Measurements from ENCODE around the gene ZP1.

ZP1 gene

DNA sequence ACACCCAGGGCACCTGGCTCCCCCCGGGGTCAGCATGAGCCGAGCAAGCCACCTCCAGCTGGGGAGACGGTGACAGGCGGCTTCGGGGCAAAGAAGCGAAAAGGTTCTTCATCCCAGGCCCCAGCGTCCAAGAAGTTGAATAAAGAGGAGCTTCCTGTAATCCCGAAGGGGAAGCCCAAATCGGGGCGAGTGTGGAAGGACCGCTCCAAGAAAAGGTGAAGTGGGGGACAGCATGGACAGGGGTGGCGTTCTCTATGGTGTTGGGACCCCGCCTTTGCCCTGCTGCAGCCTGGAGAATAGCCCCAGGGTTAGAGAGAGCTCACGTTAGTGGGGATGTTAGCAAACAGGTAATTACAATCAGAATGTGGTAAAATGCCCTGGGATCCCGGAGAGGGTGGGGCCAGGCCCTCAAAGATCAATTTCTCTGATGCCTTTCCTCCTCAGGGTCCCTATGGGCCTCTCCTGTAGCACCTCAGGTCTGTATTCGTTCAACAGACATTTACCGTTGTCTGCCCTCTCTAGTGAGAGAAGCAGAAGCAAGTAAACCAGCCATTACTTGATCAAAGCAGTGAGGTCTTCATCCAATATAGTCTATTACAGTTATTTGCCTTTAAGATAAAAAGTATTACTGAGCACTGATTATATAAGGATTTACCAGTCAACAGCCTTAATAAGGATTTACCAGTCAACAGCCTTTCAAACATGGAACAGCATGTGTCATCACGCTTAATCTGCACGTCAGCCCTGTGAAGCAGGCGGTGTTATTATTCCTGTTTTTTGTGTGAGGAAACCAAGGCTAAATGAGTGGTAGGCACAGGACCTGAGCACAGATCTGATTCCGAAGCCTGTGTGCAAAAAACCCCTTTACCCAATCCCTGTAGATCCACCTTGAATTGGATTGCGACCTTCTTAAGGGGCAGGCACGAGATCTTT, 24.4 kb upstream of the ZP1 start:
- no peak for DNase-seq (ENCODE audit: low read depth in 2 of 3, low spot score in 1 of 3)

DNA sequence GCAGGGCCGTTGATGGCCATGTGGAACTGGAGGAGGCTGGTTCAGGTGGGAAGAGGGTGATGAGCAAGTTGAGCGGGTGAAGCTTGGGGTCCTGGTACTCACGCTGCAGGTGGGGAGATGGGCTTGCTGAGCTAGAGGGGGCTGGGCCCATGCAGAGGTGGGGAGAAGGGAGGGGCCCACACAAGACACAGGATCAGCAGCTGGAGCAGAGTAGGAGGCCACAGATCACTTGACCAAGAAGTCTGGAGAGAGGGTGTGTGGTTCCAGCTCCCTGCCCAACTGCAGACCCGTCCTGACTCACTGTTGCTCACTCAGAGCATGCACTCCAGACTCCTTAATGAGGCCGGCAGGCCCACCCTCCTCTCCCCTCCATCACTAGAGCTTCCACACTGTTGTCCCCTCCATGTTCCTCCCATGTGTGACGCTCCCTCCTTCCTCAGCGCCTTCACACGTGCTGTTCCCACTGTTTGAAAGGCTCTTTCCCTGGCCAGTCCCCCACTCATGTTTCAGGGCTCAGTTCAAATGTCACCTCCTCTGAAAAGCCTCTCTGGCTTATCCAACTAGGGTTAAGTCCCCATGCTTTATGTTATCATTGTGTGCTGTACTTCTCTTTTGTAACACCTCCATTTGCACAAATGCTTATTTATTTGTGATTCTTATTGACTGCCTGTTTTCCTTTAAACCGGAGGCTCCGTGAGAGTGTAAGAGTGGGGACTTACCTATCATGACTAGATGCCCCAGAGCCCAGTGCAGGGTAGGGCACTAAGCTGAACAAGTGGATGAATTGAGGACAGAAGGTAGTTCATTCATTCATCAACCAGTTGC, 23.1 kb upstream of the ZP1 start:
- DNase-seq (ENCODE audit: low read depth in 2 of 3, low spot score in 1 of 3): no peak

DNA sequence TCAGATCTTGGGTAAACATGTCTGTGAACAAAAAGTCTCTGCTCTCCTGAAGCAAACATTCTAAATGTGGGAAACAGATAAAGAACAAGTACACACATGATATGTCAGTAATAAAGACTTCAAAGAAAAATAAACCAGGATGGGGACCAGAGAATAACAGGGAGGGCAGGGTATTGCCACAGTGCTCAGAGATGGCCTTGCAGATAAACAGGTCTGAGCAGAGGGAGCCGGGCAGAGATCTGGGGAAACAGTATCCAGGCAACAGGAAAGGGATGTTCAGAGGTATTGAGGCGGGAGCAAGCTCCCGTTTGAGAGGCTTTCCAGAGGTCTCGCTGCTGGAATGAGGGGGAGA, 22.5 kb upstream of the ZP1 start:
- no peak for DNase-seq (ENCODE audit: low read depth in 2 of 3, low spot score in 1 of 3)

DNA sequence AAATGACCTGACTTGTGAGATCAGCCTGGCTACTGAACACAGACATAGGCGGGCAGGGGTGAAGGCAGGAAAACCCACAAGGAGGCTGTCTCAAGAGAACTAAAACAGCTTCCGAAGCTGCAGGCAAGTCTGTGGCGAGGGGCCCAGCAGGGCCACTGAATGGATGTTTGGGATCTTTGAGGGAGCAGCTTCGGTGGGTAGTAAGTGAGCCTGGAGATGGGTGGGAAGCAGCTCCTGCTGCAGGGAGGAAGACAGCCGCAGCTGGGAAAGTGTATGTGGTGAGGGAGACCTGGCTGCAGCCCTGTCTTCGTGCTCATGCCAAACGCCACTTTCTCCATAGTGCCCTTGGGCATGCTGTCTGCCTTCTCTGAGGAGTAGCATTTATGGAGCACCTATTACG, 22.0 kb upstream of the ZP1 start:
- DNase-seq (ENCODE audit: low read depth in 2 of 3, low spot score in 1 of 3): no peak

DNA sequence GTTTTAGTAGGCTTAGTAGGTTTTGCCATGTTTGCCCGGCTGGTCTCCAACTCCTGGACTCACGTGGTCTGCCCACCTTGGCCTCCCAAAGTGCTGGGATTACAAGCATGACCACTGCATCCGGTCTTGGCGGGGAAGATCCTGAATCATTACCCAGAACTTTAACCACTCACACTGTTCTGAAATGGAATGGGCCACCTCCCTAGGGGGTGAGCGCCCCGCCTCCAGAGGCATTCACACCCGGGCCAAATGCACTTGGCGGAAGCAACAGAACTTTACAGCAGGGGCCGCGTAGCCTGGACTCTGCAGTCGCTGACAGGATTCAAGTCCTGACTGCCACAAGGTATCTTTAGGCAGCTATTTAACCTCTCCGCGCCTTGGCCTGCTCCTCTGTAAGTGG, 20.1 kb upstream of the ZP1 start:
- no peak for DNase-seq (ENCODE audit: low read depth in 2 of 3, low spot score in 1 of 3)

DNA sequence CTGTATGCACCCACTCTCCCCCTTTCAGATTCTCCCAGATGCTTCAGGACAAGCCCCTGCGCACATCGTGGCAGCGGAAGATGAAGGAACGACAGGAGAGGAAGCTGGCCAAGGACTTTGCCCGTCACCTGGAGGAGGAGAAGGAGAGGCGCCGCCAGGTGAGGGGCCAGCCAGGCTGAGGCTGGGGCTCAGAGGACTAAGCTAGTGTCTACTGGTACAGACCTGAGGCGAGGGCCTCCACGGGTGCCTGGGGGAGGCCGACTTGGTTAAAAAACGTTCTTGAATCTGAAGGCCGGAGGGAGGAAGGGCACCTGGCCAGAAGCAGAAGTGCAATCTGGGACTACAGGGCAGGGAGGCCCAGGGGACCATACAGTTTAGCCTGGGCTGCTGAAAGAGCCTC, 19.4 kb upstream of the ZP1 start:
- no peak for DNase-seq (ENCODE audit: low read depth in 2 of 3, low spot score in 1 of 3)

DNA sequence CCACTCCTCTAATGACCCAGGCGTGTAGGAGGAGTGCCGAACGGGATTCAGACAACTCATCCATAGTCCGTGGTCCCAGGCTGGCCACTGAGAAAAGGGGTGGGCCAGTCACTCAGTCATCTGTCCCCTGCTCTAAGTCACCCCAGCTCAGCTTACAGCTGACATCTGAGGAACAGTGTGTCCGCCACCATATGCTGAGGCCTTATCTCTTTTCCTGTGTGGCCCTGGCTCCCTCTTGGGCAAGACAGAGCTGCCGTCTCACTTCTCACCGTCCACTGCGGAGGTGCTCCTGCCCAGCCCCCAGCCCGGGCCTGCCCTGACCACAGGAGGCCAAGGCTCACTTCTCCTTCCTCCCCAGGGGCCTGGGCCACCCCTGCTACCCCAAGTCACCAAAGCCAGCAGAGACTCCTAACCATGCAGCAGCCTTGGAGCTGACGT, 18.6 kb upstream of the ZP1 start:
- DNase-seq (ENCODE audit: low read depth in 2 of 3, low spot score in 1 of 3): no peak

DNA sequence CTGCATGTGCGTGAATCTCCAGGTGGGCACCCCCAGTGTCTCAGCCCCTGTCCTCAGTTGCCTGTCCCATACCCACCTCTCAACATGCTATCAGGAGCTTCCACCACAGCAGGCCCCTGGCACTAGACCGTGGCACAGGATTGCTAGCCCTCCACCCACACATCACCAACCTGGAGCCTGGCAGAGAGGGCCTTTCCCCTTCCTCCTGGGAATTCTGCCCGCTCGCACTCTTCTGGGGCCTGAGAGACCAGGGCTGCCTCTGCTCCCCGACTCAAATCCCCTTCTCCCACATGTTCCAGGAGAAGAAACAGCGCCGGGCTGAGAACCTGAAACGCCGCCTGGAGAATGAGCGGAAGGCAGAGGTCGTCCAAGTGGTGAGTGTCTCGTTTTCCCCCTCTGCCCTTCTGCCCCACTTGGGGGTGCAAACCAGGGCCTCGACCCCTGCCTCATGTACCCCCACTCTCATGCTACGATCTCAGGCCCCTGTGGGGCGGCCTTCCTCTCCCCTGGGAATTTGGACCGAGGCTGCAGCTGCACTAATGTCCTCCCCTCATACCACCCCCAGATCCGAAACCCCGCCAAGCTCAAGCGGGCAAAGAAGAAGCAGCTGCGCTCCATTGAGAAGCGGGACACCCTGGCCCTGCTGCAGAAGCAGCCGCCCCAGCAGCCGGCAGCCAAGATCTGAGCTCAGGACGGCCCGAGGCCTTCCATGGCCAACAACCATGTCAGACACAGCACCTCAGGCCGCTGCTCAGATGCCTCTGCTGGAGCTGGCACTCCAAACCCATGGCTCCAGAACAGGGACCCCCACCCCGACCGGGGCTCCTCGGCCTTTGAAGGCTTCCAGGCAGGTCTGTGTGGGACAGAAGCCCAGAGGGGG, 17.5 kb upstream of the ZP1 start:
- DNase-seq (ENCODE audit: low read depth in 2 of 3, low spot score in 1 of 3): no peak

DNA sequence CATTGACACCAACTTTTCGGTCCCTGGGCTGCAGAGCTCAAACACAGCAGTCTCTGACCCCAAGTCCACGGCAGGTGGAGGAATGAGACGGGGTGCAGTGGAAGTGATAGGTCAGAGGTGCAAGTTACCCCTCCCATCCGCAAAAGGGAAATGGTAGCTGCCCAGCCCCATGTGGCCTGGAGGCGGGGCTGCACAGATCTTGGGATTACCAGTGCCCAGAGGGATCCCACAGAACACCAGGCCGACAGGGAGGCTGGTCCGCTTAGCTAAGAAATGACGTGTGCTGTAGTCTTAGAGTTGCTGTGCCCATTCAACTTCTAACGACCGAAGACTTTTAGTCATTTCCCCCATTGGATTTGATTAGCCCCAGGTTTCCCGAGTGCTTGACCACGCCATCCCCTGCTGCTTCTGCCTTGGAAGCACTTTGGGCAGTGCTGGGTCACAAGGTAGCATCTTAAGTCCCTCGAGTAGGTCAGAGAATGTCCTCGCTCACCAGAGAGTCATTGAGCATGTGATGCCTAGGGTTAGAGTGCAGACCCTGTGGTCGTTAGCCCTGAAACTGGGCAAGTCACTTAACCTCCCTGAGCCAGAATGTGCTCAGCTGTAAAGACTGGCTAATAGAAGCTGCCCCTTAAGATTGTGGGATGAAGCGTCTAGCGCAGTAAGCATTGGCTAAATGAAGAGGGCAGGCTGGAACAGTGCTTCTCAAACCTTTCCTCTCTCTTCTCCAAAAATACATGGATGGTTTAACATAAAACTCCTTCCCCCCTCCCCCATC, 15.8 kb upstream of the ZP1 start:
- DNase-seq (ENCODE audit: low read depth in 2 of 3, low spot score in 1 of 3): no peak

DNA sequence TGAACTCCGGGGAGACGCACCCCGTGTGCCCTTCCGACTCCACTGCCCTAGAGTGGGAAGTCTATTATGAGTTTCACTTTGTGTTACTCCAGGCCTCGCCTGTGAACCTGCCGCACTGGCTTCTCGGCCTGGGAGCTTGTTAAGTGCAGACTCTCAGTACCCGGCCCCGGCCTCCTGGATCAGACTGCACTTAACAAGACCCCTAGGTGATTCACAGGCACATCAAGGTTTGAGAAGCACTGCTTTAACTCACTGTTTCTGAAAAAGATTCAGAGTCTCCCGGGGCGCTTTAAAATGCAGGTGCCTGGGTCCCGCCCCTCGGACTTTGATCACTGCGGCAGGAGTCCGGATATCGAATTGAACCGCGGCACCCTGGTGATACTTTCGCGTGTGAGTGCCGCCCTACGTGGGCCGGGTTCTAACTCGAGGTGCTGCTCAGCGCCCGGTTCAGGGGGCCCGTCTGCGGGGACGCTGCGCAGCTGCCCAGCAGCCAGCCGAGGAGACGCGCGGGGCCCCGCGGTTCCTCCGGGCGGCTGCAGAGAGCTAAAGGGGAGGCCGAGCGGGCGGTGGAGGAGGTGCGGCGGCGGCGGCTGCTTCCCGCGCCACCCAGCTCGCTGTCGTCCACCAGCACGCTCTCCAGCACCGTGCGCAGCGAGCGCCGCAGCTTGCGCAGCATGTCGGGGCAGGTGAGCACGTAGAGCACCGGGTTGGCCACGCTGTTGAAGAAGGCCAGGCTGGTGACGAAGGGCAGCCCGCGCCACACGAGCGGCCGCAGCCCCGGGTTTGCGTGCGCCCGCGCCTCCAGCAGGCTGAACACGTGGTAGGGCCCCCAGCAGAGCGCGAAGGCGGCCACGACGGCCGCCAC, 15.0 kb upstream of the ZP1 start:
- no peak for DNase-seq (ENCODE audit: low read depth in 2 of 3, low spot score in 1 of 3)

DNA sequence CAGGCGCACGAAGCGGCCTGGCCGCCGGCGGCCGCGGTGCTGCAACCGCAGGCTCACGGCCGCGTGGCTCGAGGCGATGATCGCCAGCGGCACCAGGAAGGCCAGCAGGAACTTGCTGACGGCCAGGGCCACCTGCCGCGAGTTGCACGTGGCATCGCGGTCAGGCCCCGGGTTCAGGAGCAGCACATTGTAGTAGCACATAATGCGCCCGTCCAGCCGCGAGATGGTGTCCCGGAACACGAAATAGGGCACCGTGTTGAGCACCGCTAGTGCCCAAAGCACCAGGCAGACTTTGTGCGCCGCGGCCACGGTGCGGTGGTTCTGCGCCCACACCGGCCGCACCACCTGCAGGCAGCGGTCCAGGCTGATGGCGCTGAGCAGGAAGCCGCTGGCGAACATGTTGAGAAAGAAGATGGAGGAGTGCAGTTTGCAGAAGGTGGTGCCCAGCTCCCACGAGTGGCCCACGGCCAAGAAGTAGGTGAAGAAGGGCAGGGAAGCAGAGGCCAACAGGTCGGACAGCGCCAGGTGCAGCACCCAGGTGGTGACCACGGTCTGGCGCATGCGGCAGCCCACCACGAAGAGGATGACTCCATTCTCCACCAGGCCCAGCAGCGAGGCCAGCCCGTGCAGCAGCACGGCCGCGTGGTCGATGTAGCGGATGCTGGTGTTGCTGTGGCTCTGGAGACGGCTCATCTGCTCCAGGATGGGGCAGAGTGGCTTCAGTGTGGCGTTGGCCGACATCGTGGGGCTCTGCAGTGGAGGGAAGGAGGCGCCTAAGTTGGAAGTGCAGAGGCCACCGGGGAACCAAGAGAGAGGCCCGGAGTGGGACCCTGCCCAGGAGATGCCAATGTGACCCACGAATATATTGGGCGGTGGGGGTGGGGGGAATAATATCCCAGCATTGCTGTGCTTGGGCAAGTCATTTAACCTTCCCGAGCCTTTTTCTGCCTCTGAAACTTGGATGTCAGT, 14.1 kb upstream of the ZP1 start:
- DNase-seq (ENCODE audit: low read depth in 2 of 3, low spot score in 1 of 3): no peak

DNA sequence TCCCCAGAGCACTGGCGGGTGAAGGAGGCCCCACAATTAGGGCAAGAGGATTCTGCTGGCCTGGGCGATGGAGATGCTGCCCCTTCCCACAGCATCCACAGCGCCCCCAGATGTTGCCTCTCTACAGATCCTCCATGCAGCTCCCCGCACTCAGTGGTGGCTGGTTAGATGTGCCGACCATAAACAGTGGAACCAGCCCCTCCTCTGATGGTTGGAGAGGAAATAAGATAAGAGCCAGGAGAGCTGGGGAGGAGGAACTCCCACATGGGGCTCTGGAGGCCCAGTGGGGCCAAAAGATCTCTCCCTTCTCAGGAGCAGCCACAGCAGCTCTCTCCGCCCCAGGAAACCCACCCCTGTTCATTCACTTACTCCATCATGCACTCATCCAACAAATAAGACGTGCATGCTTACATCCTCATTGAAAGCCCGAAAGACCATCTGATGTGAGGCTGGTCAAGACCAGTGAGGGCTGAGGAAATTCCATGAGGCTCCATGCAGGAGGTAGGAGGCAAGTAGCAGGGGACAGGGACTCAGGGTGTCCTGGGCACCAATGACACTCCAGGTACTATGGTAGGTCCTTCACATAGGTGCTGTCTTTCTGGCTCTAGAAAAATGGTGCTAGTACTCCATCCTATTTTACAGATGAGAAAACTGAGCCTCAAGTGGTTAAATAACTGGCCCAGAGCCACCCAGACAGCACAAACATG, 13.0 kb upstream of the ZP1 start:
- DNase-seq (ENCODE audit: low read depth in 2 of 3, low spot score in 1 of 3): no peak

DNA sequence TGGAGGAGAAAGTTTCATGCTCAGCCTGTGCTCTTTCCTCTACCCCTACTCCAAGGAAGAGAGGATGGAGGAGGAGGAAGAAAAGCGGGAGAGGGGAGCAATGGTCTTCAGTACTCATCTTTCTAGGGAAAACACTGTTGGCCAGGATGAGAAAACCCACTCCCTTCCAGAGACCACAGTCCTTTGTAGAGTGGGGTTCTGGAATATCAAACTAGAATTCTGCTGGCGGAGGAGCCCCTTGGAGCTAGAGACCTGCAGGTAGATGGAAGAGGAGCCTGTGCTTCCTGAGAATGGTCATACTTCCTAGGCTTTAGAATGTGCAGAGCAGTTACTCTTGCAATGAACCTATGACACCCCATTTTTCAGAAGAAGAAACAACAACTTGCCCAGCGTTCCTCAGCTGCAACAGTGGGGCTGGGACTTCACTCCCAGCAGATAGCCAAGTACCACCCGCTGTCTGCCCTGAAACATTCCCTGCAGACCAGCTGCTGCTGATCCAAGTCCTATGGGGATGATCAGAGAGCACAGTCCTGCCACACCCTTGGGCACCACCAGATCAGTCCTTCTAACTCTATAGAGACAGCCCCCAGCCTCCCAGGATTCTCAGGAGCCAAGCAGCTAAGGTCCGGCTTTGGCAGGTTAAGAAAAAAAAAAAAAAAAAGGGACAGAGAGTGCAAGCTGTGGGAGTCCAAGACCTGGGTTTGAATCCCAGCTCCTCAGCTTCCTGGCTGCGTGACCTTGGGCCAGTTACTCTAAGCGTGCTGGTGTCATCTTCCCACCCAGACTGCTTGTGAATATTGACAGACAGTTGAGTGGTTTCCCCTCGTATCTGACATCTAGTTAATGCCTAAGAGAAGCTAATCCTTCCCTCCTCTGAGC, 12.3 kb upstream of the ZP1 start:
- no peak for DNase-seq (ENCODE audit: low read depth in 2 of 3, low spot score in 1 of 3)

DNA sequence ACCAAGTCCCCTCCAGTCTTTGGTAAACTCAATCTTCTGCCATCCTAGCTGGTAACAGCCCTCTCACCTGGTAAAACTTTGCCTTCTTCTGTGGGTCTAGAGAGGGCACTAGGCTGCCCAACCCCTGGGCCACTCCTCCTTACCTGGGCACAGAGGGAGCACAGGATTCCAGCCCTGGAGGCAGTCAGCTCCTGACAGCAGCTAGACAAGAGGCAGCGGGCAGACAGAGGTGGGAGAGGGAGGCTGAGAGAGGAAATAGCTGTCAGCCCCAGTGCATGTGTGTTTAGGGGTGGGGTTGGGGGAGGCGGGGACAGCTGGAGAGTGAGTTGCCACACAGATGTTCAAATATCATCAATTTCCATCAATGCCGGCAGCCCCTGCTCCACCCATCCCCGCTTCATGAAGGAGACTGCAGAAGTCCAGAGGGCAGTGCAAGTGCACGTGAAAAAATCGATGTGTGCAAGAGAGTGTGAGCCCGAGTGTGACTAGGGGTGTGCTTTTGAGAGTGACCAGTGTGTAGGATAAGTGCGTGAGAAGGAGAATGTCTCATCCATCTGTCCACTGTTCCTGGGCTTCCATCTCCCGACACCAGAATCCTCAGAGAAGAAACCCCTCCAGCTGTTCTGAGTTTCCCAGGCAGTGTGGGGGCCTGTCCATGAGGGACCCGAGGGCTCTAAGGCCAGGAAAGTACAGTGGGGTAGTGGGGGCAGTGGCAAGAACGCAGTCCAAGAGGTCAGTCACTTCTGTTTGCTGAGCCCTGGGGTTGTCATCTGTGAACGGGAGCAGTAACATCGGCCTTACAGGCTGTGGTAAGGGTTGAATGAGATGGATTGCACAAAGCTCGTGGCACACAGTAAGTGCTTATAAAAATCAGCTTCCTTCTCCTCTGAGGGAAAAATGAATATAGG, 11.4 kb upstream of the ZP1 start, which contains the start of gene PTGDR2:
Gene PTGDR2, minus strand, starts transcription at position 225 of the 908 bp plus-strand sequence. CDS start 2,228 bp downstream, outside the sequence.
- DNase-seq (ENCODE audit: low read depth in 2 of 3, low spot score in 1 of 3): no peak

DNA sequence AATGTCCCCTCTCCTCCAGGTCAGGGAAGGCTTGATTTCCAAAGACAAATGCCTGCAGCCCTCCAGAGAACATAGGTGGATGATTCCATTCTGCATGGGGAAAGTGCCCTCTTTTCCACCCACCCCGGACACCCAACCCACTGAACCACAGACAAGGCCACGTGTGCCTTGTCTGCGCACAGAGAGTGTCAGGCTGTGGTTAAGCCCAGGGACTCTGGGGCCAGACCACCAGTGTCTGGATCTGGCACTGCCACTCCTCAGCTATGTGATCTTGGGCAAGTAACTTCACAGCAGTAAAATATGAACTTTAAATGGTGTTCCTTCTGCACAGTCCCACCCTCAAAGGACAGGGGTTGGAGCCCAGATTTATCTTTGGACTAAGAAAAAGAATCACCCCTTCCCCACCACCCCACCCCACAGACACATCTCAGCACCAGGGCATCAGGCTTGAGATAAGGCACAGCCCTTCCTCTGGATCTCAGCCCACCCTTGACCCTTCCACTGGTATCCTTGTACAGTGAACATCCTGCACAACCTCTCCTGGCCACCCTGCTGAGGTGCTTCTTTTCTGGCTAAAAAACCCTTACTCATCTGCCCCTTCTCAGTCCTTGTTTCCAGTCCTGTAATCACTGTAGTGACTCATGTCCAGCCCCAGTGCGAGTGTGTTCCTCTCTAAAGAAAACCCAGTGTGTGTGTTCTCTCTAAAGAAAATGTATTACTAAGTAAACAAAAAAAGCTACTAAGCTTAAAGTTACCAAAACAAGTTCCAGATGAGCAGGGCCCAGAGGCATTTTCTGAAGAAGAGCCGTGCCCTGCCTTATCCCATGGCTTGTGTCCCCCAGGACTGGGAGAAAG, 9.7 kb upstream of the ZP1 start:
- no peak for DNase-seq (ENCODE audit: low read depth in 2 of 3, low spot score in 1 of 3)

Data from stimulated activated CD4-positive, alpha-beta T cell treated with anti-CD3 and anti-CD28 coated beads, Interleukin-12 subunit alpha, Interleukin-12 subunit beta, amount 100 ng/mL, for 48 hours (primary cell).